HCT116 (cell line): ENCODE results near the gene FKBP10. TPM values are rescaled to one million over a fixed set of nuclear protein-coding genes. Genes with fewer than 3 reads are reported as not detected.

Source experiments
- ATAC-seq: fragments of 200-7000 bp; cut with Tn5 transposase; 2 replicates; pipeline ENCODE4 v1.9.1; 2020; ENCODE audit warnings: mild to moderate bottlenecking, moderate library complexity
- BruUV-seq: library from RNA; stranded (reverse); fragments of 400-500 nt; replicated peaks from 2 replicates; lab custom pipeline; 2021; lab: Mats Ljungman, UMichigan
- CTCF ChIA-PET: fragments of 300-600 bp; sonication (Branson Sonifier 250); formaldehyde crosslinking; loops from one replicate; lab custom pipeline; 2021; ENCODE audit warnings: antibody characterized with exemption; lab: Charles Lee
- POLR2A ChIA-PET: fragments of 300-600, 350-600 bp; sonication (Branson Sonifier 250); formaldehyde crosslinking; loops from one replicate; lab custom pipeline; 2021; ENCODE audit warnings: antibody characterized with exemption; lab: Charles Lee
- RAD21 ChIA-PET, 2 experiments: fragments of 300-600 bp; sonication (Branson Sonifier 250); formaldehyde crosslinking; loops; one replicate each; lab custom pipeline; 2023; ENCODE audit warnings: low total read pairs in 2 of 2; ENCODE audit not compliant: uncharacterized antibody in 2 of 2, unreplicated experiment in 2 of 2, low non-redundant PET in 1 of 2; lab: Charles Lee
- DNase-seq: peaks from one replicate; pipeline ENCODE4 v3.0.0-alpha.2; 2010; ENCODE audit warnings: low read depth, low spot score
- H2AFZ ChIP-seq: fragments of 200-600 bp; shearing (Covaris generic), sonication (generic); 2 replicates; pipeline ENCODE4 v1.6.1; 2017; ENCODE audit warnings: low read depth, mixed run types, mixed read lengths, antibody characterized with exemption, low read length; ENCODE audit not compliant: poor library complexity, severe bottlenecking
- H3K27ac ChIP-seq: 2 replicates; pipeline ENCODE4 v1.5.1; 2012; ENCODE audit warnings: low read depth, low read length
- H3K27me3 ChIP-seq: fragments of 200-600 bp; sonication (generic); 2 replicates; pipeline ENCODE4 v1.6.1; 2016; ENCODE audit warnings: mixed run types, low read length, mixed read lengths; ENCODE audit not compliant: insufficient read depth
- H3K36me3 ChIP-seq, 2 experiments: fragments of 200-500 bp in 1 of 2; fragments of 200-600 bp in 1 of 2; sonication (Bioruptor generic) in 1 of 2; sonication (generic) in 1 of 2; 2 replicates each; pipeline versions ENCODE4 v1.5.1 to v1.6.1; 2014 to 2016; ENCODE audit warnings: low read length in 2 of 2, inconsistent platforms in 1 of 2, mixed read lengths in 1 of 2, mixed run types in 1 of 2; ENCODE audit not compliant: insufficient read depth in 2 of 2, control insufficient read depth in 1 of 2
- H3K4me1 ChIP-seq, 2 experiments: fragments of 200-600 bp in 1 of 2; sonication (generic) in 1 of 2; 2 replicates each; pipeline versions ENCODE4 v1.5.1 to v1.6.1; 2012 to 2017; ENCODE audit warnings: low read length in 2 of 2, inconsistent platforms in 1 of 2, mild to moderate bottlenecking in 1 of 2, mixed read lengths in 1 of 2, mixed run types in 1 of 2, moderate library complexity in 1 of 2; ENCODE audit not compliant: insufficient read depth in 2 of 2, control insufficient read depth in 1 of 2
- H3K4me2 ChIP-seq: fragments of 200-600 bp; sonication (generic); 2 replicates; pipeline ENCODE4 v1.6.1; 2017; ENCODE audit warnings: mixed run types, low read length, mixed read lengths
- H3K4me3 ChIP-seq, 2 experiments: fragments of 200-600 bp in 1 of 2; sonication (generic) in 1 of 2; replicated peaks in 1 of 2; 2 replicates each; pipeline ENCODE4 v1.5.1; 2011 to 2016; ENCODE audit warnings: low read length in 2 of 2, control low read depth in 1 of 2, low read depth in 1 of 2, mild to moderate bottlenecking in 1 of 2, mixed read lengths in 1 of 2, mixed run types in 1 of 2
- H3K79me2 ChIP-seq: fragments of 200-600 bp; sonication (generic); 2 replicates; pipeline ENCODE4 v1.6.1; 2017; ENCODE audit warnings: mild to moderate bottlenecking, mixed run types, low read length, moderate library complexity, mixed read lengths; ENCODE audit not compliant: insufficient read depth
- H3K9ac ChIP-seq: fragments of 200-600 bp; sonication (generic); 2 replicates; pipeline ENCODE4 v1.6.1; 2016; ENCODE audit warnings: low read length, mixed read lengths
- H3K9me2 ChIP-seq: fragments of 200-600 bp; sonication (generic), shearing (Covaris generic); 2 replicates; pipeline ENCODE4 v1.6.1; 2017; ENCODE audit warnings: mixed run types, mild to moderate bottlenecking, moderate library complexity; ENCODE audit not compliant: insufficient read depth
- H3K9me3 ChIP-seq, 2 experiments: fragments of 200-500 bp in 1 of 2; fragments of 200-600 bp in 1 of 2; sonication (Bioruptor generic) in 1 of 2; sonication (generic) in 1 of 2; 2 replicates each; pipeline ENCODE4 v1.6.1; 2014 to 2017; ENCODE audit warnings: low read length in 2 of 2, mixed read lengths in 2 of 2, inconsistent platforms in 1 of 2, low read depth in 1 of 2, mild to moderate bottlenecking in 1 of 2, mixed run types in 1 of 2, moderate library complexity in 1 of 2; ENCODE audit not compliant: control insufficient read depth in 1 of 2, insufficient read depth in 1 of 2
- H4K20me1 ChIP-seq: fragments of 200-600 bp; sonication (generic), shearing (Covaris generic); 2 replicates; pipeline ENCODE4 v1.6.1; 2017; ENCODE audit warnings: mixed run types, mild to moderate bottlenecking, moderate library complexity; ENCODE audit not compliant: insufficient read depth
- CBX3 ChIP-seq: IDR thresholded peaks from 2 replicates; pipeline ENCODE4 v1.6.1; 2012; ENCODE audit warnings: low read depth
- CEBPB ChIP-seq: IDR thresholded peaks from 2 replicates; pipeline ENCODE4 v1.6.1; 2012; ENCODE audit warnings: low read depth
- CTCF ChIP-seq, 3 experiments: fragments of 200-600 bp in 1 of 3; sonication (generic) in 1 of 3; IDR thresholded peaks in 2 of 3; conservative IDR thresholded peaks in 1 of 3; 2 replicates each; pipeline ENCODE4 v1.5.1; 2012 to 2017; ENCODE audit warnings: low read depth in 2 of 3, low read length in 2 of 3, antibody characterized with exemption in 1 of 3, borderline replicate concordance in 1 of 3, control low read depth in 1 of 3, mild to moderate bottlenecking in 1 of 3, mixed read lengths in 1 of 3, mixed run types in 1 of 3, moderate library complexity in 1 of 3; ENCODE audit not compliant: insufficient read depth in 1 of 3
- ELF1 ChIP-seq: IDR thresholded peaks from 2 replicates; pipeline ENCODE4 v1.6.1; 2012; ENCODE audit warnings: low read depth, borderline replicate concordance
- EZH2 ChIP-seq: fragments of 200-600 bp; sonication (generic); IDR thresholded peaks from 2 replicates; pipeline ENCODE4 v1.6.1; 2017; ENCODE audit warnings: antibody characterized with exemption, mixed run types
- EZH2phosphoT487 ChIP-seq: fragments of 200-600 bp; IDR thresholded peaks from 2 replicates; pipeline ENCODE4 v1.6.1; 2018; ENCODE audit warnings: antibody characterized with exemption, borderline replicate concordance
- JUND ChIP-seq: IDR thresholded peaks from 2 replicates; pipeline ENCODE4 v1.6.1; 2012
- POLR2A ChIP-seq: IDR thresholded peaks from 2 replicates; pipeline ENCODE4 v1.7.0; 2011; ENCODE audit warnings: borderline replicate concordance; ENCODE audit not compliant: insufficient read depth, insufficient read length; ENCODE audit errors: extremely low read depth
- POLR2AphosphoS5 ChIP-seq: IDR thresholded peaks from 2 replicates; pipeline ENCODE4 v1.6.1; 2011; ENCODE audit warnings: mild to moderate bottlenecking, low read depth, low read length, moderate library complexity
- SIN3A ChIP-seq: IDR thresholded peaks from 2 replicates; pipeline ENCODE4 v1.6.1; 2012; ENCODE audit warnings: low read depth
- SP1 ChIP-seq: IDR thresholded peaks from 2 replicates; pipeline ENCODE4 v1.6.1; 2012; ENCODE audit warnings: low read depth
- SRF ChIP-seq: IDR thresholded peaks from 2 replicates; pipeline ENCODE4 v1.6.1; 2012; ENCODE audit warnings: low read depth
- ZFX ChIP-seq: fragments of 450-650 bp; IDR thresholded peaks from 2 replicates; pipeline ENCODE4 v1.6.1; 2017
- ZNF274 ChIP-seq: fragments of 200-500 bp; sonication (Bioruptor generic); IDR thresholded peaks from 2 replicates; pipeline ENCODE4 v1.6.1; 2014; ENCODE audit warnings: mild to moderate bottlenecking, low read depth, low read length, inconsistent platforms
- intact Hi-C: fragments of 100-400 bp; cut with micrococcal nuclease; formaldehyde crosslinking; loops from 2 replicates; pipeline ENCODE4 v1.10.0; 2022
- total RNA-seq: library from RNA; stranded (reverse); gene quantifications from one replicate; pipeline ENCODE4 v1.2.1, GENCODE V29; 2021; ENCODE audit not compliant: unreplicated experiment
- TF ChIP-seq, protein P1 (sequence below): IDR thresholded peaks from 2 replicates; pipeline ENCODE4 v1.6.1; 2012; ENCODE audit warnings: low read depth

Gene FKBP10
- total RNA-seq, 1 experiment from 2014 or later = 78.5 TPM

- Histone ChIP-seq H3K9me2 (no peaks in the 10 kb centered on the region), H3K4me3 (no peak overlapping the region), H4K20me1 (no peaks in the 10 kb centered on the region), H3K27ac (no peak overlapping the region), H3K36me3 (peaks cover 36 to 43% of the 10 kb centered on the region in 2 experiments), H3K79me2 (no peaks in the 10 kb centered on the region), H2AFZ (no peak overlapping the region)
- CTCF ChIA-PET = no interaction called here
- BruUV-seq = no TSS peak
- peak; percentile 23; the same call in 1 of the 2 replicates for ATAC-seq
- intact Hi-C loops = no loop called here
- RAD21 ChIA-PET = no interaction called here
- POLR2A ChIA-PET = no interaction called here
- no peak for TF ChIP-seq ELF1
- TF ChIP-seq, all 23 proteins: peak for 0
- Histone ChIP-seq H3K4me1 (peaks cover 0 to 2% of the 10 kb centered on the region in 2 experiments; a peak in 2 of 4 replicates), H3K4me2 (no peak overlapping the region), H3K9me3 (no peaks in the 10 kb centered on the region), H3K27me3 (no peaks in the 10 kb centered on the region), H3K9ac (no peak overlapping the region)
- DNase-seq = no peak
Observed at GRCh38 chr17:41870627-41871026, 57.8 kb downstream of the FKBP10 start.

- Histone ChIP-seq H3K9ac (no peak overlapping the region), H3K36me3 (peaks cover 37 to 43% of the 10 kb centered on the region in 2 experiments), H3K4me2 (no peak overlapping the region), H3K4me1 (no peaks in the 10 kb centered on the region), H2AFZ (no peak overlapping the region), H3K27me3 (no peaks in the 10 kb centered on the region), H3K4me3 (no peak overlapping the region), H3K27ac (no peak overlapping the region), H3K9me2 (no peaks in the 10 kb centered on the region), H3K9me3 (no peaks in the 10 kb centered on the region), H3K79me2 (no peaks in the 10 kb centered on the region), H4K20me1 (no peaks in the 10 kb centered on the region)
- no peak for ATAC-seq
- no TSS peak for BruUV-seq
- POLR2A ChIA-PET = no interaction called here
- no peak for DNase-seq
- RAD21 ChIA-PET = no interaction called here
- CTCF ChIA-PET = no interaction called here
- intact Hi-C loops = no loop called here
- no peak for TF ChIP-seq CEBPB
- TF ChIP-seq, protein P1, sequence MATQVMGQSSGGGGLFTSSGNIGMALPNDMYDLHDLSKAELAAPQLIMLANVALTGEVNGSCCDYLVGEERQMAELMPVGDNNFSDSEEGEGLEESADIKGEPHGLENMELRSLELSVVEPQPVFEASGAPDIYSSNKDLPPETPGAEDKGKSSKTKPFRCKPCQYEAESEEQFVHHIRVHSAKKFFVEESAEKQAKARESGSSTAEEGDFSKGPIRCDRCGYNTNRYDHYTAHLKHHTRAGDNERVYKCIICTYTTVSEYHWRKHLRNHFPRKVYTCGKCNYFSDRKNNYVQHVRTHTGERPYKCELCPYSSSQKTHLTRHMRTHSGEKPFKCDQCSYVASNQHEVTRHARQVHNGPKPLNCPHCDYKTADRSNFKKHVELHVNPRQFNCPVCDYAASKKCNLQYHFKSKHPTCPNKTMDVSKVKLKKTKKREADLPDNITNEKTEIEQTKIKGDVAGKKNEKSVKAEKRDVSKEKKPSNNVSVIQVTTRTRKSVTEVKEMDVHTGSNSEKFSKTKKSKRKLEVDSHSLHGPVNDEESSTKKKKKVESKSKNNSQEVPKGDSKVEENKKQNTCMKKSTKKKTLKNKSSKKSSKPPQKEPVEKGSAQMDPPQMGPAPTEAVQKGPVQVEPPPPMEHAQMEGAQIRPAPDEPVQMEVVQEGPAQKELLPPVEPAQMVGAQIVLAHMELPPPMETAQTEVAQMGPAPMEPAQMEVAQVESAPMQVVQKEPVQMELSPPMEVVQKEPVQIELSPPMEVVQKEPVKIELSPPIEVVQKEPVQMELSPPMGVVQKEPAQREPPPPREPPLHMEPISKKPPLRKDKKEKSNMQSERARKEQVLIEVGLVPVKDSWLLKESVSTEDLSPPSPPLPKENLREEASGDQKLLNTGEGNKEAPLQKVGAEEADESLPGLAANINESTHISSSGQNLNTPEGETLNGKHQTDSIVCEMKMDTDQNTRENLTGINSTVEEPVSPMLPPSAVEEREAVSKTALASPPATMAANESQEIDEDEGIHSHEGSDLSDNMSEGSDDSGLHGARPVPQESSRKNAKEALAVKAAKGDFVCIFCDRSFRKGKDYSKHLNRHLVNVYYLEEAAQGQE = no peak
- TF ChIP-seq POLR2A = no peak
- TF ChIP-seq EZH2phosphoT487 = no peak
- TF ChIP-seq ZFX = no peak
- TF ChIP-seq ELF1 = no peak
- TF ChIP-seq ZNF274 = no peak
- no peak for TF ChIP-seq CTCF (IDR thresholded peaks at IDR 0.05 in 2 of 3, conservative IDR thresholded peaks at IDR 0.05 in 1 of 3; ENCODE audit: borderline replicate concordance in 1 of 3, insufficient read depth in 1 of 3, low read depth in 2 of 3, low read length in 2 of 3)
- TF ChIP-seq JUND = no peak
- TF ChIP-seq SP1 = no peak
- no peak for TF ChIP-seq POLR2AphosphoS5
- TF ChIP-seq EZH2 = no peak
- no peak for TF ChIP-seq SRF
- no peak for TF ChIP-seq CBX3
- TF ChIP-seq SIN3A = no peak
Observed at GRCh38 chr17:41871789-41872188, 59.0 kb downstream of the FKBP10 start.
